Tibial nerve (tissue), 4 donors: ENCODE results near the gene KRTAP13-4.

Experiments used
- EP300 ChIP-seq, 2 donors: sonication (generic); formaldehyde crosslinking; IDR thresholded peaks; one replicate each; pipeline ENCODE4 v1.6.1; 2017; ENCODE audit warnings: antibody characterized with exemption in 2 of 2, mild to moderate bottlenecking in 1 of 2
- POLR2A ChIP-seq, 2 donors: fragments of 450-650 bp; IDR thresholded peaks; one replicate each; pipeline ENCODE4 v1.6.1; 2017; ENCODE audit warnings: antibody characterized with exemption in 2 of 2, mild to moderate bottlenecking in 2 of 2, moderate library complexity in 2 of 2
- TF ChIP-seq, protein P1 (sequence below), 5 experiments: fragments of 200-600 bp in 3 of 5; fragments of 450-650 bp in 2 of 5; sonication (generic) in 3 of 5; IDR thresholded peaks; one replicate each; pipeline ENCODE4 v1.5.1; 2016 to 2019; ENCODE audit warnings: antibody characterized with exemption in 5 of 5, mild to moderate bottlenecking in 3 of 5, moderate library complexity in 2 of 5

DNA sequence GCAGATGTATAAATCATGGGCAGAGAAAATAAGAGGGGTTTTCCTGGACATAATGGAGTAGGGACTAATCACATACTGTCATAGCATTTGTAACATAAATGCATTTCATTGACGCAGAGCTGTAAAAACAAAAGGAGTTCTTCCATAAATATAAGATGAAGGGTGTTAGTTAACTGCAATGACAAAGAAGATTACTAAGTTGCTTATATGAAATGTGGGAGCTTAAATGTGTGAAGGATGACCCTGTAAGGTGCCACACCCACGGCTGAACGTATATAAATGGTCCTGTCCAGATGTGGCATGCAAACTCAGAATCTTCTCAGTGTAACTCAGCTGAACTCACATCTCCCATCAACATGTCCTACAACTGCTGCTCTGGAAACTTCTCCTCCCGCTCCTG lies 34.3 kb upstream of the KRTAP13-4 start, which contains the start of gene KRTAP13-1:
- no peak for TF ChIP-seq EP300 (IDR thresholded peaks at IDR 0.05)
- TF ChIP-seq, protein P1, sequence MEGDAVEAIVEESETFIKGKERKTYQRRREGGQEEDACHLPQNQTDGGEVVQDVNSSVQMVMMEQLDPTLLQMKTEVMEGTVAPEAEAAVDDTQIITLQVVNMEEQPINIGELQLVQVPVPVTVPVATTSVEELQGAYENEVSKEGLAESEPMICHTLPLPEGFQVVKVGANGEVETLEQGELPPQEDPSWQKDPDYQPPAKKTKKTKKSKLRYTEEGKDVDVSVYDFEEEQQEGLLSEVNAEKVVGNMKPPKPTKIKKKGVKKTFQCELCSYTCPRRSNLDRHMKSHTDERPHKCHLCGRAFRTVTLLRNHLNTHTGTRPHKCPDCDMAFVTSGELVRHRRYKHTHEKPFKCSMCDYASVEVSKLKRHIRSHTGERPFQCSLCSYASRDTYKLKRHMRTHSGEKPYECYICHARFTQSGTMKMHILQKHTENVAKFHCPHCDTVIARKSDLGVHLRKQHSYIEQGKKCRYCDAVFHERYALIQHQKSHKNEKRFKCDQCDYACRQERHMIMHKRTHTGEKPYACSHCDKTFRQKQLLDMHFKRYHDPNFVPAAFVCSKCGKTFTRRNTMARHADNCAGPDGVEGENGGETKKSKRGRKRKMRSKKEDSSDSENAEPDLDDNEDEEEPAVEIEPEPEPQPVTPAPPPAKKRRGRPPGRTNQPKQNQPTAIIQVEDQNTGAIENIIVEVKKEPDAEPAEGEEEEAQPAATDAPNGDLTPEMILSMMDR (IDR thresholded peaks at IDR 0.05): no peak
- no peak for TF ChIP-seq POLR2A (IDR thresholded peaks at IDR 0.05)
